A673 (cell line): ENCODE results near the gene KLF11.

Experiments
- CTCF ChIP-seq: fragments of 300-800, 200-600 bp; sonication (generic); conservative IDR thresholded peaks from 2 replicates; pipeline ENCODE4 v1.5.1; 2017; ENCODE audit warnings: low read depth, mild to moderate bottlenecking, antibody characterized with exemption, low read length, moderate library complexity, mixed read lengths
- EZH2 ChIP-seq: fragments of 200-600 bp; sonication (generic); IDR thresholded peaks from 2 replicates; pipeline ENCODE4 v1.6.1; 2017; ENCODE audit warnings: borderline replicate concordance, low read depth, mild to moderate bottlenecking, mixed read lengths, antibody characterized with exemption, low read length; ENCODE audit not compliant: poor library complexity, severe bottlenecking

- TF ChIP-seq CTCF (no peak), EZH2 (no peak)
Observed at GRCh38 chr2:10058251-10059015, 15.1 kb downstream of the KLF11 start.
